Right cardiac atrium (tissue), 5 donors: Measurements from ENCODE around the gene CHCHD6. TPM values are rescaled to one million over a fixed set of nuclear protein-coding genes. Genes with fewer than 3 reads are reported as not detected.
A peak's percentile ranks its signal among the peaks of the same experiment; 100 is the strongest.

Source experiments
- ATAC-seq, 2 donors: fragments of 200-7000 bp; cut with Tn5 transposase; one replicate each; pipeline versions ENCODE4 v1.8.0 to v1.9.1; 2020; ENCODE audit warnings: moderate library complexity in 2 of 2, mild to moderate bottlenecking in 1 of 2
- DNase-seq, 3 donors: peaks; one replicate each; pipeline ENCODE4 v3.0.0-alpha.2; 2020
- H3K27ac ChIP-seq: one replicate; pipeline ENCODE4 v1.5.1; 2013; ENCODE audit warnings: mild to moderate bottlenecking, low read length, control low read depth, moderate library complexity
- H3K27me3 ChIP-seq: one replicate; pipeline ENCODE4 v1.6.1; 2013; ENCODE audit not compliant: control insufficient read depth, insufficient read depth
- H3K4me1 ChIP-seq: one replicate; pipeline ENCODE4 v1.6.1; 2013; ENCODE audit warnings: low read length; ENCODE audit not compliant: control insufficient read depth, insufficient read depth
- H3K4me3 ChIP-seq: one replicate; pipeline ENCODE4 v1.5.1; 2013; ENCODE audit warnings: low read length, control low read depth
- H3K9me3 ChIP-seq: one replicate; pipeline ENCODE4 v1.6.1; 2013; ENCODE audit warnings: low read length; ENCODE audit not compliant: control insufficient read depth
- WGBS: extraction: QIAGEN DNeasy Blood & Tissue Kit; methylation state at CpG from one replicate; pipeline ENCODE4 v1.1.7; 2013; 5-methylcytosine and 5-hydroxymethylcytosine counted together
- intact Hi-C, 4 donors: fragments of 100-400 bp; cut with DNase I; formaldehyde crosslinking; loops; one replicate each; pipeline versions ENCODE4 v1.11.0 to v1.14.0; 2022 to 2023
- polyA plus RNA-seq: library from polyadenylated mRNA; stranded (reverse); fragments of 200-250 nt; gene quantifications from one replicate; pipeline ENCODE4 v1.2.3, GENCODE V29; 2013
- total RNA-seq, 4 donors: library from RNA; stranded (reverse); fragmentation: NEBNext Ultra II Directional; extraction: Animal tissue kit (Norgen Biotek cat#: 25700); gene quantifications; one replicate each; pipeline ENCODE4 v1.2.1, GENCODE V29; 2021
- donor health status: healthy with polysubstance abuse.
- donor health status: DM: no; HTN: yes; CAD: no.
- donor health status: DM: no; HTN: no; CAD: no.
- donor health status: DM: no; HTN: yes; CAD: no; lungs with severe emphysema.
- donor health status: DM: yes; HTN: yes; CAD: no.

The CHCHD6 gene
- total and polyA plus RNA-seq, 5 donors: 7.1 to 10.5 (median 9.3) TPM

- H3K9me3 ChIP-seq: no peaks in the 10 kb centered on the region
- intact Hi-C loops: no loop called here
- no peak overlapping the region for H3K4me3 ChIP-seq
- no peak for DNase-seq
- no peaks in the 10 kb centered on the region for H3K27me3 ChIP-seq
- no peak for ATAC-seq
- no peak overlapping the region for H3K27ac ChIP-seq
- 65% methylated on average over 23 of the region's 23 CpGs for WGBS
- H3K4me1 ChIP-seq: peaks cover 3% of the 10 kb centered on the region
Observed at GRCh38 chr3:127001486-127002194, 297.6 kb downstream of the CHCHD6 start.

GRCh38 chr3:127002195-127003174 lies 298.4 kb downstream of the CHCHD6 start:
- 30% methylated on average over 26 of the region's 26 CpGs for WGBS
- Histone ChIP-seq H3K27ac (peak overlapping the region; percentile 38), H3K9me3 (no peaks in the 10 kb centered on the region), H3K27me3 (no peaks in the 10 kb centered on the region), H3K4me3 (no peak overlapping the region), H3K4me1 (peaks cover 3% of the 10 kb centered on the region)
- ATAC-seq (peak; percentile 91 to 93), DNase-seq (peak; percentile 92 to 98 (median 96))
- intact Hi-C loops: no loop called here

- WGBS: 97% methylated on average over 12 of the region's 12 CpGs
- Histone ChIP-seq H3K27me3 (no peaks in the 10 kb centered on the region), H3K9me3 (no peaks in the 10 kb centered on the region), H3K27ac (no peak overlapping the region), H3K4me1 (peaks cover 3% of the 10 kb centered on the region), H3K4me3 (no peak overlapping the region)
- intact Hi-C loops: no loop called here
- ATAC-seq: no peak
- DNase-seq: no peak
Observed at GRCh38 chr3:127003175-127003555, 299.1 kb downstream of the CHCHD6 start.

GRCh38 chr3:127003601-127004280 lies 299.7 kb downstream of the CHCHD6 start:
- Histone ChIP-seq H3K27me3 (no peaks in the 10 kb centered on the region), H3K4me1 (peaks cover 3% of the 10 kb centered on the region), H3K4me3 (no peak overlapping the region), H3K27ac (no peak overlapping the region), H3K9me3 (no peaks in the 10 kb centered on the region)
- 93% methylated on average over 7 of the region's 7 CpGs for WGBS
- intact Hi-C loops: no loop called here
- no peak for ATAC-seq
- DNase-seq: no peak

- Histone ChIP-seq H3K27ac (no peak overlapping the region), H3K4me3 (no peak overlapping the region), H3K9me3 (no peaks in the 10 kb centered on the region), H3K27me3 (no peaks in the 10 kb centered on the region), H3K4me1 (peaks cover 6% of the 10 kb centered on the region)
- ATAC-seq (no peak), DNase-seq (no peak)
- 95% methylated on average over 32 of the region's 32 CpGs for WGBS
- intact Hi-C loops: no loop called here
Observed at GRCh38 chr3:127004641-127005397, 300.8 kb downstream of the CHCHD6 start.

GRCh38 chr3:127005864-127006500 lies 301.9 kb downstream of the CHCHD6 start:
- 97% methylated on average over 17 of the region's 17 CpGs for WGBS
- DNase-seq: no peak
- Histone ChIP-seq H3K27ac (no peak overlapping the region), H3K4me3 (no peak overlapping the region), H3K9me3 (no peaks in the 10 kb centered on the region), H3K27me3 (no peaks in the 10 kb centered on the region), H3K4me1 (peaks cover 6% of the 10 kb centered on the region)
- ATAC-seq: no peak
- intact Hi-C loops: no loop called here

GRCh38 chr3:127006781-127007436 lies 302.9 kb downstream of the CHCHD6 start:
- H3K27ac ChIP-seq: no peak overlapping the region
- H3K4me1 ChIP-seq: peaks cover 4% of the 10 kb centered on the region
- ATAC-seq (no peak), DNase-seq (no peak)
- intact Hi-C loops: no loop called here
- H3K4me3 ChIP-seq: no peak overlapping the region
- 88% methylated on average over 8 of the region's 8 CpGs for WGBS
- H3K9me3 ChIP-seq: no peaks in the 10 kb centered on the region
- no peaks in the 10 kb centered on the region for H3K27me3 ChIP-seq

GRCh38 chr3:127008236-127008635 lies 304.2 kb downstream of the CHCHD6 start:
- no peak for ATAC-seq
- WGBS: 78% methylated on average over 10 of the region's 10 CpGs

GRCh38 chr3:127009531-127009930 lies 305.5 kb downstream of the CHCHD6 start:
- no peak overlapping the region for H3K27ac ChIP-seq
- H3K4me3 ChIP-seq: no peak overlapping the region
- H3K4me1 ChIP-seq: peaks cover 3% of the 10 kb centered on the region
- no peak for DNase-seq
- no peaks in the 10 kb centered on the region for H3K27me3 ChIP-seq
- ATAC-seq: no peak
- 61% methylated on average over 10 of the region's 10 CpGs for WGBS
- intact Hi-C loops: no loop called here
- H3K9me3 ChIP-seq: no peaks in the 10 kb centered on the region

More at GRCh38 chr3:127008236-127008635, 304.2 kb downstream of the CHCHD6 start:
- Histone ChIP-seq H3K27ac (no peak overlapping the region), H3K4me1 (peaks cover 3% of the 10 kb centered on the region), H3K27me3 (no peaks in the 10 kb centered on the region), H3K9me3 (no peaks in the 10 kb centered on the region), H3K4me3 (no peak overlapping the region)
- intact Hi-C loops: no loop called here
- DNase-seq: no peak
